WTC11 (cell line): ENCODE results near the gene ASXL3.

ENCODE experiments used
- CBFB ChIP-seq: sonication (generic); formaldehyde crosslinking; IDR thresholded peaks from 2 replicates; pipeline ENCODE4 v1.8.1; 2022; ENCODE audit warnings: mild to moderate bottlenecking, low read depth, missing genetic modification reagents
- SP1 ChIP-seq: sonication (generic); formaldehyde crosslinking; conservative IDR thresholded peaks from 2 replicates; pipeline ENCODE4 v1.8.1; 2022; ENCODE audit warnings: missing genetic modification reagents
- ZNF219 ChIP-seq: sonication (generic); formaldehyde crosslinking; IDR thresholded peaks from 2 replicates; pipeline ENCODE4 v1.8.0; 2023; ENCODE audit warnings: missing genetic modification reagents, mild to moderate bottlenecking, borderline replicate concordance
- TF ChIP-seq, protein P1 (sequence below): sonication (generic); formaldehyde crosslinking; IDR thresholded peaks from 2 replicates; pipeline ENCODE4 v1.8.1; 2023; ENCODE audit warnings: mild to moderate bottlenecking, missing genetic modification reagents, moderate library complexity
- TF ChIP-seq, protein P2 (sequence below): fragments of 200-600 bp; IDR thresholded peaks from 2 replicates; pipeline ENCODE4 v1.8.0; 2022; ENCODE audit warnings: antibody characterized with exemption
- TF ChIP-seq, protein P3 (sequence below): sonication (generic); formaldehyde crosslinking; conservative IDR thresholded peaks from 2 replicates; pipeline ENCODE4 v1.8.1; 2022; ENCODE audit warnings: mild to moderate bottlenecking, missing genetic modification reagents
- TF ChIP-seq, protein P4 (sequence below): fragments of 250-450 bp; sonication (Bioruptor Pico); IDR thresholded peaks from 2 replicates; pipeline ENCODE4 v2.1.2; 2022; ENCODE audit warnings: mild to moderate bottlenecking, moderate library complexity

DNA sequence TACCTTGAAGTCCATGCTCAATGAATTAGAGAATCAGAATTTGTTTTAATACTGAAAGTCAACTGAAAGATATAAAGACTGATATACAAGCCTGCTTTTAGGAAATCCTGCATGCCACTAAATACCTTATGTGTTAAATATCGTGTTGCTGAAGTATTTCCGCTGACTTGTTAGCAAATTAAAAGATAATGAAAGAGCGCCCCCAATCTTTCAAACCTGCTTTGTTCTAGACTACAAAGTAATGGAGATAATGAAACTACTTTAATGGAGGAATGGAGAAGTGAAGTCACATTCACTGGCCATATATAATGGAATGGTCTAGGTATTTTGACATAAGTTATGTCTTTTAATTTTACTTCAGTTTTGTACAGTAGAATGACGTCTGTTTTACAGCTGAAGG, 95.7 kb downstream of the ASXL3 start:
- TF ChIP-seq, protein P1, sequence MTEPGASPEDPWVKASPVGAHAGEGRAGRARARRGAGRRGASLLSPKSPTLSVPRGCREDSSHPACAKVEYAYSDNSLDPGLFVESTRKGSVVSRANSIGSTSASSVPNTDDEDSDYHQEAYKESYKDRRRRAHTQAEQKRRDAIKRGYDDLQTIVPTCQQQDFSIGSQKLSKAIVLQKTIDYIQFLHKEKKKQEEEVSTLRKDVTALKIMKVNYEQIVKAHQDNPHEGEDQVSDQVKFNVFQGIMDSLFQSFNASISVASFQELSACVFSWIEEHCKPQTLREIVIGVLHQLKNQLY = no peak
- TF ChIP-seq, protein P2, sequence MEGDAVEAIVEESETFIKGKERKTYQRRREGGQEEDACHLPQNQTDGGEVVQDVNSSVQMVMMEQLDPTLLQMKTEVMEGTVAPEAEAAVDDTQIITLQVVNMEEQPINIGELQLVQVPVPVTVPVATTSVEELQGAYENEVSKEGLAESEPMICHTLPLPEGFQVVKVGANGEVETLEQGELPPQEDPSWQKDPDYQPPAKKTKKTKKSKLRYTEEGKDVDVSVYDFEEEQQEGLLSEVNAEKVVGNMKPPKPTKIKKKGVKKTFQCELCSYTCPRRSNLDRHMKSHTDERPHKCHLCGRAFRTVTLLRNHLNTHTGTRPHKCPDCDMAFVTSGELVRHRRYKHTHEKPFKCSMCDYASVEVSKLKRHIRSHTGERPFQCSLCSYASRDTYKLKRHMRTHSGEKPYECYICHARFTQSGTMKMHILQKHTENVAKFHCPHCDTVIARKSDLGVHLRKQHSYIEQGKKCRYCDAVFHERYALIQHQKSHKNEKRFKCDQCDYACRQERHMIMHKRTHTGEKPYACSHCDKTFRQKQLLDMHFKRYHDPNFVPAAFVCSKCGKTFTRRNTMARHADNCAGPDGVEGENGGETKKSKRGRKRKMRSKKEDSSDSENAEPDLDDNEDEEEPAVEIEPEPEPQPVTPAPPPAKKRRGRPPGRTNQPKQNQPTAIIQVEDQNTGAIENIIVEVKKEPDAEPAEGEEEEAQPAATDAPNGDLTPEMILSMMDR = no peak
- TF ChIP-seq, protein P3, sequence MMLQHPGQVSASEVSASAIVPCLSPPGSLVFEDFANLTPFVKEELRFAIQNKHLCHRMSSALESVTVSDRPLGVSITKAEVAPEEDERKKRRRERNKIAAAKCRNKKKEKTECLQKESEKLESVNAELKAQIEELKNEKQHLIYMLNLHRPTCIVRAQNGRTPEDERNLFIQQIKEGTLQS = no peak
- TF ChIP-seq, protein P4, sequence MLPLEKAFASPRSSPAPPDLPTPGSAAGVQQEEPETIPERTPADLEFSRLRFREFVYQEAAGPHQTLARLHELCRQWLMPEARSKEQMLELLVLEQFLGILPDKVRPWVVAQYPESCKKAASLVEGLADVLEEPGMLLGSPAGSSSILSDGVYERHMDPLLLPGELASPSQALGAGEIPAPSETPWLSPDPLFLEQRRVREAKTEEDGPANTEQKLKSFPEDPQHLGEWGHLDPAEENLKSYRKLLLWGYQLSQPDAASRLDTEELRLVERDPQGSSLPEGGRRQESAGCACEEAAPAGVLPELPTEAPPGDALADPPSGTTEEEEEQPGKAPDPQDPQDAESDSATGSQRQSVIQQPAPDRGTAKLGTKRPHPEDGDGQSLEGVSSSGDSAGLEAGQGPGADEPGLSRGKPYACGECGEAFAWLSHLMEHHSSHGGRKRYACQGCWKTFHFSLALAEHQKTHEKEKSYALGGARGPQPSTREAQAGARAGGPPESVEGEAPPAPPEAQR (CRISPR knock-in tag) = no peak
- TF ChIP-seq SP1 (CRISPR knock-in tag) (no peak), CBFB (CRISPR knock-in tag) (no peak), ZNF219 (CRISPR knock-in tag) (no peak)
